ENCODE measurements around the gene ZNF253. TPM values are rescaled to one million over a fixed set of nuclear protein-coding genes. Genes with fewer than 3 reads are reported as not detected.
"Not testable (repeated sequence)": the region's sequence is repeated elsewhere in the genome, so short reads cannot be mapped to it uniquely, and the experiment has no call there.

Gene ZNF253
- total and polyA plus RNA-seq, 3 donors from 2014 or later = 4.1 to 15.3 (median 10.2) TPM

- WGBS, 2 donors = 3% methylated on average over 23 of the region's 23 CpGs
- Histone ChIP-seq H3K9me3 (no peaks in the 10 kb centered on the region), H3K36me3 (ENCODE audit: low read depth, missing control alignments) (no peaks in the 10 kb centered on the region), H3K27ac (peak overlapping the region; percentile 84 to 92), H3K4me1 (peaks cover 4% of the 10 kb centered on the region), H3K4me3 (peak overlapping the region; percentile 68 to 77), H3K27me3 (no peaks in the 10 kb centered on the region)
- TF ChIP-seq CTCF (IDR thresholded peaks at IDR 0.05) = no peak
- no peak for TF ChIP-seq POLR2A (IDR thresholded peaks at IDR 0.05)
- DNase-seq = peak; percentile 20
- intact Hi-C loops (cut with DNase I; ENCODE audit: low total_unique reads) = no loop called here
Measured at GRCh38 chr19:19866611-19867248, 1.0 kb downstream of the ZNF253 start.

- WGBS, 2 donors = 85 to 89% methylated on average over 5 of the region's 5 CpGs
- H3K4me1 ChIP-seq = not testable (repeated sequence)
Measured at GRCh38 chr19:19870086-19870485, 4.4 kb downstream of the ZNF253 start.

GRCh38 chr19:19871932-19872331 lies 6.2 kb downstream of the ZNF253 start:
- DNase-seq = no peak
- no peak overlapping the region for H3K27ac ChIP-seq
- no peaks in the 10 kb centered on the region for H3K9me3 ChIP-seq
- peaks cover 4% of the 10 kb centered on the region for H3K4me1 ChIP-seq
- H3K27me3 ChIP-seq = no peaks in the 10 kb centered on the region
- no peaks in the 10 kb centered on the region for H3K36me3 ChIP-seq (ENCODE audit: low read depth, missing control alignments)
- no peak overlapping the region for H3K4me3 ChIP-seq
- intact Hi-C loops (cut with DNase I; ENCODE audit: low total_unique reads) = no loop called here
- TF ChIP-seq CTCF (IDR thresholded peaks at IDR 0.05) = no peak
- WGBS, 2 donors = 92 to 93% methylated on average over 3 of the region's 3 CpGs

More at GRCh38 chr19:19870086-19870485, 4.4 kb downstream of the ZNF253 start:
- DNase-seq; H3K9me3 ChIP-seq; H3K27me3 ChIP-seq; intact Hi-C loops (cut with DNase I; ENCODE audit: low total_unique reads); H3K27ac ChIP-seq; H3K36me3 ChIP-seq (ENCODE audit: low read depth, missing control alignments); H3K4me3 ChIP-seq: not testable (repeated sequence)

GRCh38 chr19:19873381-19873780 lies 7.7 kb downstream of the ZNF253 start:
- Histone ChIP-seq H3K4me3 (no peak overlapping the region), H3K36me3 (ENCODE audit: low read depth, missing control alignments) (no peaks in the 10 kb centered on the region), H3K27ac (no peak overlapping the region), H3K9me3 (no peaks in the 10 kb centered on the region), H3K4me1 (no peaks in the 10 kb centered on the region), H3K27me3 (no peaks in the 10 kb centered on the region)
- no peak for DNase-seq
- intact Hi-C loops (cut with DNase I; ENCODE audit: low total_unique reads) = no loop called here
- TF ChIP-seq CTCF (IDR thresholded peaks at IDR 0.05) (no peak), POLR2A (IDR thresholded peaks at IDR 0.05) (no peak)

GRCh38 chr19:19877724-19878123 lies 12.0 kb downstream of the ZNF253 start:
- no peaks in the 10 kb centered on the region for H3K27me3 ChIP-seq

More at GRCh38 chr19:19877724-19878123, 12.0 kb downstream of the ZNF253 start:
- Histone ChIP-seq H3K27ac (no peak overlapping the region), H3K4me3 (no peak overlapping the region), H3K4me1 (no peaks in the 10 kb centered on the region), H3K36me3 (ENCODE audit: low read depth, missing control alignments) (no peaks in the 10 kb centered on the region), H3K9me3 (no peaks in the 10 kb centered on the region)
- intact Hi-C loops (cut with DNase I; ENCODE audit: low total_unique reads) = no loop called here
- no peak for DNase-seq
- TF ChIP-seq CTCF (IDR thresholded peaks at IDR 0.05) (no peak), POLR2A (IDR thresholded peaks at IDR 0.05) (no peak)
- WGBS, 2 donors = 68 to 70% methylated on average over 4 of the region's 4 CpGs
